ENCODE data around the gene EMILIN3.

EMILIN3 gene

GRCh38 chr20:41340327-41341055 lies 26.1 kb downstream of the EMILIN3 start, which contains the start of gene LPIN3:
Gene LPIN3 (plus strand): TSS chr20:41340821. CDS start chr20:41345804, 4,983 bp downstream.
- TF ChIP-seq CTCF (IDR thresholded peaks at IDR 0.05; ENCODE audit: insufficient read depth, low read depth, low read length, missing control alignments), result peak; percentile 39
- peak within 1 kb of the TSS; percentile 65 for H3K4me3 ChIP-seq (ENCODE audit: low read length)
- peak; percentile 96 for DNase-seq (ENCODE audit: low read depth)

- peak; percentile 88 for TF ChIP-seq CTCF (IDR thresholded peaks at IDR 0.05; ENCODE audit: insufficient read depth, low read depth, low read length, missing control alignments)
- H3K4me3 ChIP-seq (ENCODE audit: low read length), result peak overlapping the region; percentile 48
- peak; percentile 91 for DNase-seq (ENCODE audit: low read depth)
These were observed 26.7 kb downstream of the EMILIN3 start for GRCh38 chr20:41339957-41340326.

GRCh38 chr20:41336711-41337492 lies 29.7 kb downstream of the EMILIN3 start:
- no peak for TF ChIP-seq CTCF (IDR thresholded peaks at IDR 0.05; ENCODE audit: insufficient read depth, low read depth, low read length, missing control alignments)
- DNase-seq (ENCODE audit: low read depth), result no peak
- H3K4me3 ChIP-seq (ENCODE audit: low read length), result no peak overlapping the region

GRCh38 chr20:41335591-41335990 lies 31.0 kb downstream of the EMILIN3 start:
- DNase-seq (ENCODE audit: low read depth), result no peak
- no peak for TF ChIP-seq CTCF (IDR thresholded peaks at IDR 0.05; ENCODE audit: insufficient read depth, low read depth, low read length, missing control alignments)
- no peak overlapping the region for H3K4me3 ChIP-seq (ENCODE audit: low read length)

GRCh38 chr20:41334443-41335421 lies 31.9 kb downstream of the EMILIN3 start:
- no peak for TF ChIP-seq CTCF (IDR thresholded peaks at IDR 0.05; ENCODE audit: insufficient read depth, low read depth, low read length, missing control alignments)
- no peak overlapping the region for H3K4me3 ChIP-seq (ENCODE audit: low read length)
- DNase-seq (ENCODE audit: low read depth), result no peak

- no peak for TF ChIP-seq CTCF (IDR thresholded peaks at IDR 0.05; ENCODE audit: insufficient read depth, low read depth, low read length, missing control alignments)
- H3K4me3 ChIP-seq (ENCODE audit: low read length), result no peak overlapping the region
- DNase-seq (ENCODE audit: low read depth), result no peak
These were observed 32.6 kb downstream of the EMILIN3 start for GRCh38 chr20:41334036-41334435.

Measured in epithelial cell of esophagus (primary cell).